GM18870 (cell line): Measurements from ENCODE around the gene APOC3.
"Not testable (repeated sequence)": the region's sequence is repeated elsewhere in the genome, so short reads cannot be mapped to it uniquely, and the experiment has no call there.

Experiments
- ATAC-seq: cut with Tn5 transposase; IDR thresholded peaks from one replicate; pipeline ENCODE4 v1.9.1; 2021; ENCODE audit warnings: moderate library complexity; ENCODE audit not compliant: unreplicated experiment

APOC3 gene

DNA sequence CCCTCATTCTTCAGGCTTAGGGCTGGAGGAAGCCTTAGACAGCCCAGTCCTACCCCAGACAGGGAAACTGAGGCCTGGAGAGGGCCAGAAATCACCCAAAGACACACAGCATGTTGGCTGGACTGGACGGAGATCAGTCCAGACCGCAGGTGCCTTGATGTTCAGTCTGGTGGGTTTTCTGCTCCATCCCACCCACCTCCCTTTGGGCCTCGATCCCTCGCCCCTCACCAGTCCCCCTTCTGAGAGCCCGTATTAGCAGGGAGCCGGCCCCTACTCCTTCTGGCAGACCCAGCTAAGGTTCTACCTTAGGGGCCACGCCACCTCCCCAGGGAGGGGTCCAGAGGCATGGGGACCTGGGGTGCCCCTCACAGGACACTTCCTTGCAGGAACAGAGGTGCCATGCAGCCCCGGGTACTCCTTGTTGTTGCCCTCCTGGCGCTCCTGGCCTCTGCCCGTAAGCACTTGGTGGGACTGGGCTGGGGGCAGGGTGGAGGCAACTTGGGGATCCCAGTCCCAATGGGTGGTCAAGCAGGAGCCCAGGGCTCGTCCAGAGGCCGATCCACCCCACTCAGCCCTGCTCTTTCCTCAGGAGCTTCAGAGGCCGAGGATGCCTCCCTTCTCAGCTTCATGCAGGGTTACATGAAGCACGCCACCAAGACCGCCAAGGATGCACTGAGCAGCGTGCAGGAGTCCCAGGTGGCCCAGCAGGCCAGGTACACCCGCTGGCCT, 641 bp downstream of the APOC3 start:
- ATAC-seq: no peak

DNA sequence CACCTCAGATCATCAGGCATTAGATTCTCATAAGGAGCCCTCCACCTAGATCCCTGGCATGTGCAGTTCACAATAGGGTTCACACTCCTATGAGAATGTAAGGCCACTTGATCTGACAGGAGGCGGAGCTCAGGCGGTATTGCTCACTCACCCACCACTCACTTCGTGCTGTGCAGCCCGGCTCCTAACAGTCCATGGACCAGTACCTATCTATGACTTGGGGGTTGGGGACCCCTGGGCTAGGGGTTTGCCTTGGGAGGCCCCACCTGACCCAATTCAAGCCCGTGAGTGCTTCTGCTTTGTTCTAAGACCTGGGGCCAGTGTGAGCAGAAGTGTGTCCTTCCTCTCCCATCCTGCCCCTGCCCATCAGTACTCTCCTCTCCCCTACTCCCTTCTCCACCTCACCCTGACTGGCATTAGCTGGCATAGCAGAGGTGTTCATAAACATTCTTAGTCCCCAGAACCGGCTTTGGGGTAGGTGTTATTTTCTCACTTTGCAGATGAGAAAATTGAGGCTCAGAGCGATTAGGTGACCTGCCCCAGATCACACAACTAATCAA, 2.2 kb downstream of the APOC3 start:
- ATAC-seq: no peak

DNA sequence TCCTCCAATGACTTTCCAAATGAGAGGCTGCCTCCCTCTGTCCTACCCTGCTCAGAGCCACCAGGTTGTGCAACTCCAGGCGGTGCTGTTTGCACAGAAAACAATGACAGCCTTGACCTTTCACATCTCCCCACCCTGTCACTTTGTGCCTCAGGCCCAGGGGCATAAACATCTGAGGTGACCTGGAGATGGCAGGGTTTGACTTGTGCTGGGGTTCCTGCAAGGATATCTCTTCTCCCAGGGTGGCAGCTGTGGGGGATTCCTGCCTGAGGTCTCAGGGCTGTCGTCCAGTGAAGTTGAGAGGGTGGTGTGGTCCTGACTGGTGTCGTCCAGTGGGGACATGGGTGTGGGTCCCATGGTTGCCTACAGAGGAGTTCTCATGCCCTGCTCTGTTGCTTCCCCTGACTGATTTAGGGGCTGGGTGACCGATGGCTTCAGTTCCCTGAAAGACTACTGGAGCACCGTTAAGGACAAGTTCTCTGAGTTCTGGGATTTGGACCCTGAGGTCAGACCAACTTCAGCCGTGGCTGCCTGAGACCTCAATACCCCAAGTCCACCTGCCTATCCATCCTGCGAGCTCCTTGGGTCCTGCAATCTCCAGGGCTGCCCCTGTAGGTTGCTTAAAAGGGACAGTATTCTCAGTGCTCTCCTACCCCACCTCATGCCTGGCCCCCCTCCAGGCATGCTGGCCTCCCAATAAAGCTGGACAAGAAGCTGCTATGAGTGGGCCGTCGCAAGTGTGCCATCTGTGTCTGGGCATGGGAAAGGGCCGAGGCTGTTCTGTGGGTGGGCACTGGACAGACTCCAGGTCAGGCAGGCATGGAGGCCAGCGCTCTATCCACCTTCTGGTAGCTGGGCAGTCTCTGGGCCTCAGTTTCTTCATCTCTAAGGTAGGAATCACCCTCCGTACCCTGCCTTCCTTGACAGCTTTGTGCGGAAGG, 2.9 kb downstream of the APOC3 start:
- no peak for ATAC-seq

DNA sequence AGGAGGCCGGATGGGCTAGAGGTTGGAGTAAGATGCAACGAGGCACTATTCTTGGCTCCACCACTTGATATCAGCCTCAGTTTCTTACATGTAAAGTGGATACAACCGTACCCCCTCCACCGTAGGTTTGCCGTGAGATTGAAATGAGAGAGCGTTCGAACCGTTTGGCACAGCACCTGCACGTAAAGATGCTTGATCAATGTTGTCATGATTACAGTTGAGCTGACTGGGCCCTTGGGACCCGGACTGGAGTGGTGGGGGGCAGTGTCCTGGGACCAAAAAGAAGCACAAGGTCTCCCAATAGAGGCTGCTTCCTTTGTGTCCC, 3.7 kb downstream of the APOC3 start:
- ATAC-seq: no peak

DNA sequence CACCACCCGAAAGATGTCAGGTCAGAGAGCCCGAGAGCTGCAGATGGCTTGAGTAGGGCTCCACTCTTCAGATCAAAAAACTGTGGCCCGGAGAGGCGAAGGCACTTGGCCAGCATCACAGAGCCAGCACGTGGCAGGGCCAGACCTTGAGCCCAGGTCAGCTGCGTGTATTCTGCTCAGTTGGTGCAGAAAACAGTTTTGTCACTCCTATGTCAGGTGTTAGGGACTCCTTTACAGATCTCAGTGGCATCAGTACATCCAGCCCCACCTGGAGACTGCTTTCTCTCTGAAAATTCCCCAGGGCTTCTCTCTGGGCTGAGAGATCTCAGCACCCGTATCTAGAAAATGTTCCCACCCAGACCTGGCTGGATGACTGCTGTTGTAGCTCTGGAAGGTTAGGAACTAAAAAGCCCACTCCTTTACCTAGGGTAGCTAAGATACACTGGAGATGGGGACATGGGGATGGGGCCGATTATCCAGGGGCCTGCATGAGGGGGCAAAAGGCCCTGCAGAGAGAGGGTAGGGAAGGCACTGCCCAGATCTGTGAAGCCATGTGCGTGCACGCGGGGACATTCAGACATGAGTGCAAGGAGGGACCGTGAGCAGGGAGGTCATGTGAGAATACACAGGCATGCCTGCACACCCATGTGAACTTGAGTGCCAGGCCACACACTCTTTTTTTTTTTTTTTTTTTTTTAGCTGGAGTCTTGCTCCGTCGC, 4.3 kb downstream of the APOC3 start:
- no peak for ATAC-seq

DNA sequence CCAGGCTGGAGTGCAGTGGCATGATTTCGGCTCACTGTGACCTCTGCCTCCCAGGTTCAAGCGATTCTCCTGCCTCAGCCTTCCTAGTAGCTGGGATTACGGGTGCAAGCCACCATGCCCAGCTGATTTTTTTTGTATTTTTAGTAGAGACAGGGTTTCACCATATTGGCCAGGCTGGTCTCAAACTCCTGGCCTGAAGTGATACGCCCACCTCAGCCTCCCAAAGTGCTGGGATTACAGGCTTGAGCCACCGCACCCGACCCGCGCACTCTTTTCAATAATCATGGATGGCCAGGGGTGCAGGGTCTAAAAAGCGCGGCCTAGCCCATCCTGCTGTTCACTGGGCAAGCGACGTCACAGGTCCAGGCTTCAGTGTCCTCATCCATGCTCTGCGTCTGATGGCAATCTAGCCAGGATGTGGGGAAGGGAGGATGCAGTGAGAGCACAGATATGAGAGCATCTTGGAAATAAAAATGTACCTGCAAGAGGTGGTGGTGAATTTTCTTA, 4.9 kb downstream of the APOC3 start:
- ATAC-seq: not testable (repeated sequence)

DNA sequence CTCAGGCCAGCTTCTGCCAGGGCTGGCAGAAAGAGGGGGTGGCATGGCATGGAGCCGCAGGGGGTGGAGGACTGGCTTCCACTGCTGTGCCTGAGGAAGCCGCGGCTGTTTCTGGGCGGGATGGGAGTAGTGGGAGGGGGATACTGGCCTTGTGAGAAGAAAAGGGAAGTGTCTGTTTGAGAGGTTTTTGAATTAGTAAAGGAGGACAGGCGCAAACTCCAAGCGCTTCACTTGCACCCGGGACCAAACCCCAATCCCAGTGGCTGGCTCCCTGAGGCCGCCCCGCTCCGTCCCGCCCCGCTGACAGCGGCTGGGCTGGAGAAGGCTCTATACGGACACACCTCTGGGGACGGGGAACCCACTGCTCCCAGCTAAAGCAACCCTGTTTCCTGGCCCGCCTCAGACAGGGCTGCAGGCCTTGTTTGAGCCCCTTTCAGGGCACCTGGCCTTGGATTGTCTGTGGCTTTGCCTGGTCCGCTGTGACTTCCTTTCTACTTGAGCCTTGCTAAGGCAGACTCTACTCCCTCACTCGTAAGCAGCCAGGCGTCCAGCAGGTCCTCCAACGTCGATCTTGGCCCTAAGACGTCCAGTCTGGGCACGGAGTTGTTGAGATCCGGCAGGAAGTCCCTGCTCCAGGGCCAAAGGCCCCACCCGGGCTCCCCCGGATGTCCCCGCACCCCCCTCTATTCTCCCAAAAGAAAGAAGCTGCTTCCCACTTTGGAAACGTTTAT, 5.5 kb downstream of the APOC3 start:
- no peak for ATAC-seq

DNA sequence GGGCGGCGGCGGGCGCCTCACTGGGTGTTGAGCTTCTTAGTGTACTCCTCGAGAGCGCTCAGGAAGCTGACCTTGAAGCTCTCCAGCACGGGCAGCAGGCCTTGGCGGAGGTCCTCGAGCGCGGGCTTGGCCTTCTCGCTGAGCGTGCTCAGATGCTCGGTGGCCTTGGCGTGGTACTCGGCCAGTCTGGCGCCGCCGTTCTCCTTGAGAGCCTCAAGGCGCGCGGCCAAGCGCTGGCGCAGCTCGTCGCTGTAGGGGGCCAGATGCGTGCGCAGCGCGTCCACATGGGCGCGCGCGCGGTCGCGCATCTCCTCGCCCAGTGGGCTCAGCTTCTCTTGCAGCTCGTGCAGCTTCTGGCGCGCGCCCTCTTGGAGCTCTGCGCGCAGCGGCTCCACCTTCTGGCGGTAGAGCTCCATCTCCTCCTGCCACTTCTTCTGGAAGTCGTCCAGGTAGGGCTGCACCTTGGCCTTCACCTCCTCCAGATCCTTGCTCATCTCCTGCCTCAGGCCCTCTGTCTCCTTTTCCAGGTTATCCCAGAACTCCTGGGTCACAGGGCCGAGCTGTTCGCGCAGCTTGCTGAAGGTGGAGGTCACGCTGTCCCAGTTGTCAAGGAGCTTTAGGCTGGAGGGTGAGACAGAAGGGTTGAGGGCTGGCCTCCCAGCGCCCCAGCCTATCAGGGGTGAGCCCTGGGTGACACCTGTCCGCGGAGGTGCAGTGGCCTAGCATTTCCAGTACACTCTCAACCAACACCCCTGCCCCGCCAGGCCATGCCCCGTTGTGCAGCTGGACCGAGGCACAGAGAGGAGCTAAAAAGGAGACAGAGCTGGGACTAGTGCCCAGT, 6.3 kb downstream of the APOC3 start:
- no peak for ATAC-seq

DNA sequence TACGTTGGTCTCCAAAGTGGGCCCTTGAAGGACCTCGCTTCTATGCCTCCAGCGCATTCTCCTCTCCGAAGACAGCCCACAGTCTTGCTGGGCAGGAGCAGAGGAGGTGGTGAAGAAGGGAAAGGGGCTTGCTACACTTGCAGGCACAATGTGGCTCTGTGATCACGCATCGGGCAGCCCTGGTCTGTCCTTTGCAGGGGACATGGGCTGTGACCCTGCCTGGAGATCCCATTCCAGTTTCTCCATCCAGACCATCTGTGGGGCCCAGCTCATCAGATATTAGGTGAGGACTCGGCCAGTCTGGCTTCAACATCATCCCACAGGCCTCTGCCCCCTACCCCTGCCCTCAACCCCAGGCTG, 6.9 kb downstream of the APOC3 start:
- ATAC-seq: no peak

DNA sequence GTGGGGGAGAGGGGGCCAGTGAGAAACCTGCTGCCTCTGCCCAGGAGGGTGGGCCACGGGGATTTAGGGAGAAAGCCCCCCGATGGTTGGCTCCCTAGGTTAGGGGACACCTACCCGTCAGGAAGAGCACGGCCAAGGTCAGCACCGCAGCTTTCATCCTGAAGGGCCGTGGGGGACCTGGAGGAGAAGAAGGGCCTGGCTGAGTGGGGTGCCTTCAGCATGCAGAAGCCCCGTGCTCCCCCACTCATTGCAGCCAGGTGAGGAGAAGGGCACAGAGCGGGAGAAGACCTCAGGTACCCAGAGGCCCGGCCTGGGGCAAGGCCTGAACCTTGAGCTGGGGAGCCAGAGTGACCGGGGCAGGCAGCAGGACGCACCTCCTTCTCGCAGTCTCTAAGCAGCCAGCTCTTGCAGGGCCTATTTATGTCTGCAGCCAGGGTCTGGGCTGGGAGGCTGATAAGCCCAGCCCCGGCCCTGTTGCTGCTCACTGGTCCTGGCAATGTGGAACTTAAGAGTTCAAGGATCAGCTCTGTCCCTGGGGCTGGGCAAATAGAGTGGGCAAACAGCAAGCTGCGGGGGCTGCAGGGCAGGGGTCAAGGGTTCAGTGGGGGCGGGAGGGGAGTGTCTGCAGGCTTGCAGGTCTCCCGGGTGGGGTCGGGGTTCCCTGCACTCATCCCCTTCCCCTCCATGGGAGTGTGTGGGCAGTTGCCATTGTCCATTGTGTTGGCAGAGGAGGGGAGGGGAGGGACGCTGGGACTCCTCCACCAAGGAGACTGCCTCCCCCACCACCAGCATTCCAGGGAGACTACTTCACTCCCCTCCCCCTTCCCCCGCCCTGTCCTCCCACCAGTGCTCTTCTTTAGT, 7.8 kb downstream of the APOC3 start, which contains the start of gene APOA1:
Gene APOA1, minus strand, starts transcription at position 392 of the 861 bp plus-strand sequence. Its CDS starts 235 bp downstream, at position 157.
- ATAC-seq: no peak

DNA sequence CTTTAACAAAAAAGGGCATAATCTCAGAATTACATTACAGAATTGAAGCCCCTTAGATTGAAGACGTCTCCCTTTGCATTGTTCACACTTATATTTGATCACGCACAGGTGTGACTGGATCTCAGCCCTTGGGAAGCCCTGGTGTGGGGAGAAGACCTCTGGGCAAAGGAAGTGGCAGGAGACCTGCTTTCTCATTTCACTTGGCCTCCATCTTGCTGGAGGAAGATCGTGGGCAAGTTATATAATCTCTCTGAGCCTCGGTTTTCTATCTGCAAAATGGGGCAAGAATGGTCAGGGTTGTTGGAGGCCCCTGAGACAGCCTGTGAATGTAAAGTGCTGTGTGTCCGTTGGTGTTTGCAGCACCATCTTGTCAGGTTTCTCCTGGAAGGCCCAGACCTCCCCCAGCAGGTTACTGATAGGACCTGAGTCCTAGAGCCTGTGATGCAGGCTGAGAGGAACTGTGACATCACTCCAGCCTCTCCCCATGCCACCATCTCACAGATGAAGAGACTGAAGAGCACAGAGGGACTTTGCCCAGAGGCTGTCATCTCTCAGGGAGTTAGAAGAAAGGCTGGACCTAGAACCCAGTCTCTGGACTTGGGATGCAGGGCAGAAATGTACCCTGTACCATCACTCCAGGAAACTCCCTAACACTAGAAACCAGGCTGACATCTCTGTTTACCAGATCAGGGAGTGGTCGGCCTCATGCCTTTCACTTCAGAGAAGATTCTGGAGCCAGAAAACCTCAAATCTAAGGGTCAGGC, 8.8 kb downstream of the APOC3 start:
- ATAC-seq: no peak

DNA sequence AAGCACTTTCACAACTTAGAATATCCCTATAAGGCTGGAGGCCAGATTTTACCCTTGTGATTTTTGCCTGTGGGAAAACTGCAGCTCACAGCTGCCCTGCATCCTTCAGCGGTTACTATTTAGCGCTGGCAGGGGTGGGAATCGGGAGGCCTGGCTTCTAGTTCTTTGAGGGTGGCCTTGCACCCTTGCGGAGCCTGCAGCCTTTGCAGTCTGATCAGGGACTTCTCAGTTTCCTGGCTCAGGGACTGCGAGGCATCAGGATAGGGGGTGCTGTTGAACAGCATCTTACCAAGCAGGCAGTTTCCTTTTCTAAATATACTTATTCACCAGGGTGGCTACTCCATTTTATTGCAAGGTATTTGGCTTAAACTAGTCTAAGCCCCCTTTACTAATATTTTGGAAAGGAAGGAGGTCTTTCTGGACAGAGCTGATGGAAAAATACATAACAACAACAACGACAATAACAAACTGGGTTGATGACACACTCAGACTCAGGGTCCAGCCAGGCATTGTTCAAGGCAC, 10.6 kb downstream of the APOC3 start:
- ATAC-seq: no peak

DNA sequence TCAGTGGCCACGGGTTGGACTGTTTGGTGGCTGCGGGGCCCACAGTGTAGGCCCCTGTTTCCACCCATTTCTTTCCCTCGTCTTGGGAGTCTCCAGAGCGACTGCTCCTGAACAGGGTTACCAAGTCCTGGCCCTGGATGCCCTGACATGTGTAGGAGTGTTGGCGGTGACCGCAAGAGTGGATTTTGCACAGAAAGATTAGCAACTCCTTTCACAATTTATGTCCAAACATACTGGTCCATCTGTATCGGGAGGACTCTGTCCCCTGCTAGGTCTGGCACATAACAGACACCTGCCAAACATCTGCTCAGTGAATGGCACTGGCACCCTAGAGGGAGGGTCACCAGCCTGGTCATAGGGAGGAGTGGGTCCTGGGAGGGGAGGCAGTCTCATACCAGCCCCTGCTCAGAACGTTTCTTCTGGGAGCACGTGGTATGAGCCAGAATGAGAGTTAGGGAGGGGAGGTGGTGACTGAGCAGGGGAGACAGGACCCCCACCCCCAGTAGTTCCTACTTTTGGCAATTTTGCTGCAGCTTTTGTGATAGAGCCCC, 11.1 kb downstream of the APOC3 start:
- no peak for ATAC-seq

DNA sequence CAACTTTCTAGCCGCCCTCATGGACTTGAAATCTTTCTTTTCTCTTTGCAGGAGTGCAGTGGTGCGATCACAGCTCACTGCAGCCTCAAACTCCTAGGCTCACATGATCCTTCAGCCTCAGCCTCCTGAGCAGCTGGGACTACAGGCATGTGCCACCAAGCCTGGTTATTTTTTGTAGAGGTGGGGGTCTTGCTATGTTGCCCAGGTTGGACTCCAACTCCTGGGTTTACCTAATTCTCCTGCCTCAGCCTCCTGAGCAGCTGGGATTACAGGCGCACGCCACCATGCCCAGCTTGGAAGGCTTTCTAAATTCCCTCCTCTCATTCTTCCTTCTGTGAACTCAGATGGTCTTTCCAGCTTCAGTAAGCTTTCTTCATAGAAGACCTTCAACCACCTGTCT, 12.4 kb downstream of the APOC3 start:
- ATAC-seq: no peak

DNA sequence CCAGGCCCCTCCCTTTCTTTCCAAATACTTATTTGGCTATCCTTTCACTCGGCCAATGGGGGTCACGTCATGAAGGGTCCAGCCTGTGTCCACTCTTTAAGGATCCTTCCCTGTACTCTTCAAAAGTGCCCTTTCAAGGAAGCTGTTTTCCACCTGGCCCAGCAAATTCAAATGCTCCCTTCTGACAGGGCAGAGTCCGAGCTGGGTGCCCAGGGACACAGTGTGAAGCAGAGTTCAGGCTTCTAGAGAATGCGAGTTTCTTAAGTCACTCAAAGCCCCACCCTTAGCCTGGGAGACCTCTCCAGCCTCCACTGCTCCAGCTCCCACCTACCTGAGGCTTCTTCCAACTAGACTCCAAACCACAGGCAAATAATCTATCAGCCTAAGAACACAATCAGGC, 13.2 kb downstream of the APOC3 start:
- ATAC-seq: no peak

DNA sequence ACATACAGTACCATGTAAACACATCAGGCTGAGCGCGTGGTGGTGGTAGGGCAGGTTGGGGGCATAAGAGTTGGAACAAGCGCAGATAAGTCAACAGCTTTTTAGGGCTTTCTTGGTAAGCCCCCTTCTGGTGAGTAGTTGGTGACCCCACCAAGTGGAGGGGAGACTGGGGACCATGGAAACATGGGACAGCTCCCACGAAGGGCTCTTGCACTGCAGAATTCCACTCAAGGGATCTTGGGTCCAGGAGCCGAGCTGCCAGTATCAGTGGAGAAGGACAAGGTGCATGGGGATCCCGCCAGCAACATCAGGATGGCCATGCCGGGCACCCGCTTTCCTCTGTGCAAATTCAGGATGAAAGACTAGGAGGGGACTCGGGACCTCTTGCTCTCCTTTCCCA, 14.0 kb downstream of the APOC3 start:
- no peak for ATAC-seq

DNA sequence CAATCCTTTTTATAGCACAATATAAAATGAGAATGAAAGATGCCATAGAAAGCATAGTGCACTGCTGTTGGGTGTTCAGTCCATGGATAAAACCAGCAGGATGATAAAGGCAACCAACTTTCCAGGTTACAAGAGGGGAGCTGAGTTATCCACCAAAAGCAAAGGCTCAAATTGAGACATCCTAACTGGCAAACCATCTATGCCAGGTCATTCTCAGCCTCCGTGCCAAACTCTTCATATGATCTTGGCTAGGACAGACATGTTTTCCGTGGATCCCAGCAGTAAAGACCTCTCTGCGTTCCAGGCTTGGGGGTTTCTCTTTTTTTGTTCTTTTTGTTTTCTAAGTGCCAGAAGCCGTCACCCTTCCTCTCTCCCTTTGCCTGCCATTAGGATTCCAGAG, 15.0 kb downstream of the APOC3 start:
- no peak for ATAC-seq
